Calu3 (cell line): ENCODE data around the gene ZBED4. TPM values are rescaled to one million over a fixed set of nuclear protein-coding genes. Genes with fewer than 3 reads are reported as not detected.

Experiments used
- BruUV-seq: library from RNA; stranded (reverse); fragments of 400-500 nt; replicated peaks from 2 replicates; lab custom pipeline; 2021; lab: Mats Ljungman, UMichigan
- CTCF ChIA-PET: fragments of 300-600 bp; sonication (Branson Sonifier 250); formaldehyde crosslinking; loops from one replicate; lab custom pipeline; 2022; ENCODE audit warnings: antibody characterized with exemption; lab: Charles Lee
- DNase-seq: peaks from one replicate; pipeline ENCODE4 v3.0.0; 2022
- H3K27ac Mint-ChIP-seq: one replicate; pipeline ENCODE4 v1.8.0; 2022; ENCODE audit warnings: mixed read lengths; ENCODE audit not compliant: unreplicated experiment
- H3K27me3 Mint-ChIP-seq: one replicate; pipeline ENCODE4 v1.8.0; 2022; ENCODE audit warnings: mixed read lengths; ENCODE audit not compliant: unreplicated experiment
- H3K36me3 Mint-ChIP-seq: one replicate; pipeline ENCODE4 v1.8.0; 2022; ENCODE audit warnings: mild to moderate bottlenecking, moderate library complexity, mixed read lengths; ENCODE audit not compliant: insufficient read depth, unreplicated experiment
- H3K4me1 Mint-ChIP-seq: one replicate; pipeline ENCODE4 v1.8.0; 2022; ENCODE audit warnings: mild to moderate bottlenecking, low read depth, mixed read lengths; ENCODE audit not compliant: unreplicated experiment
- H3K4me3 Mint-ChIP-seq: one replicate; pipeline ENCODE4 v1.8.0; 2022; ENCODE audit warnings: mild to moderate bottlenecking, low read depth, moderate library complexity, mixed read lengths; ENCODE audit not compliant: unreplicated experiment
- H3K9me3 Mint-ChIP-seq: one replicate; pipeline ENCODE4 v1.8.0; 2022; ENCODE audit warnings: low read depth, mixed read lengths; ENCODE audit not compliant: unreplicated experiment
- intact Hi-C: fragments of 100-400 bp; cut with micrococcal nuclease; formaldehyde crosslinking; loops from one replicate; pipeline ENCODE4 v1.10.0; 2022; ENCODE audit not compliant: unreplicated experiment
- total RNA-seq: library from RNA; stranded (reverse); gene quantifications from 2 replicates; pipeline ENCODE4 v1.2.3, GENCODE V29; 2022
- TF ChIP-seq, protein P1 (sequence below): fragments of 200-600 bp; IDR thresholded peaks from one replicate; pipeline ENCODE4 v1.8.0; 2022; ENCODE audit warnings: antibody characterized with exemption; ENCODE audit not compliant: unreplicated experiment

ZBED4 gene
- total RNA-seq, 1 experiment from 2014 or later, result 30.0 TPM

DNA sequence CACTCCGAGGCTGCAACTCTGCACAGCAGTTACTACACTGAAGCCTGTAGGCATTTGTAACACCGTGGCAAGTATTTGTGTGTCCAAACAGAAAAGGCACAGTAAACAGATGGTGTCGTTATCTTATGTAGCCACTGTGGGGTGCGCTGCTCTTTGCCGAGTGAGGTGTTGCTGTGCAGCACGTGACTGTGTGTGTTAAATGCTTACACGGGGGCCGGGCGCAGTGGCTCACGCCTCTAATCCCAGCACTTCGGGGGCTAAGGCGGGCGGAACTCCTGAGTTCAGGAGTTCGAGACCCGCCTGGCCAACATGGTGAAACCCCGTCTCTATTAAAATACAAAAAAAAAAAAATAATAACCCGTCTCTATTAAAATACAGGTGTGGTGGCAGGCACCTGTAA, 11.5 kb downstream of the ZBED4 start:
- Mint-ChIP-seq H3K9me3 (peaks cover 18% of the 10 kb centered on the region), H3K4me1 (no peaks in the 10 kb centered on the region), H3K27ac (no peak overlapping the region), H3K4me3 (no peak overlapping the region), H3K36me3 (peaks cover 27% of the 10 kb centered on the region), H3K27me3 (no peaks in the 10 kb centered on the region)
- no peak for DNase-seq
- CTCF ChIA-PET, result no interaction called here
- BruUV-seq, result no TSS peak
- TF ChIP-seq, protein P1, sequence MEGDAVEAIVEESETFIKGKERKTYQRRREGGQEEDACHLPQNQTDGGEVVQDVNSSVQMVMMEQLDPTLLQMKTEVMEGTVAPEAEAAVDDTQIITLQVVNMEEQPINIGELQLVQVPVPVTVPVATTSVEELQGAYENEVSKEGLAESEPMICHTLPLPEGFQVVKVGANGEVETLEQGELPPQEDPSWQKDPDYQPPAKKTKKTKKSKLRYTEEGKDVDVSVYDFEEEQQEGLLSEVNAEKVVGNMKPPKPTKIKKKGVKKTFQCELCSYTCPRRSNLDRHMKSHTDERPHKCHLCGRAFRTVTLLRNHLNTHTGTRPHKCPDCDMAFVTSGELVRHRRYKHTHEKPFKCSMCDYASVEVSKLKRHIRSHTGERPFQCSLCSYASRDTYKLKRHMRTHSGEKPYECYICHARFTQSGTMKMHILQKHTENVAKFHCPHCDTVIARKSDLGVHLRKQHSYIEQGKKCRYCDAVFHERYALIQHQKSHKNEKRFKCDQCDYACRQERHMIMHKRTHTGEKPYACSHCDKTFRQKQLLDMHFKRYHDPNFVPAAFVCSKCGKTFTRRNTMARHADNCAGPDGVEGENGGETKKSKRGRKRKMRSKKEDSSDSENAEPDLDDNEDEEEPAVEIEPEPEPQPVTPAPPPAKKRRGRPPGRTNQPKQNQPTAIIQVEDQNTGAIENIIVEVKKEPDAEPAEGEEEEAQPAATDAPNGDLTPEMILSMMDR, result no peak
- intact Hi-C loops, result no loop called here

GRCh38 chr22:49866134-49866533, 12.5 kb downstream of the ZBED4 start:
- Mint-ChIP-seq H3K9me3 (peaks cover 18% of the 10 kb centered on the region), H3K4me1 (no peaks in the 10 kb centered on the region), H3K4me3 (no peak overlapping the region), H3K27me3 (no peaks in the 10 kb centered on the region), H3K36me3 (peaks cover 32% of the 10 kb centered on the region), H3K27ac (no peak overlapping the region)
- BruUV-seq, result no TSS peak
- intact Hi-C loops, result no loop called here
- no peak for DNase-seq
- TF ChIP-seq, protein P1, result no peak
- CTCF ChIA-PET, result no interaction called here

GRCh38 chr22:49866646-49867045, 13.0 kb downstream of the ZBED4 start:
- BruUV-seq, result no TSS peak
- no peak overlapping the region for H3K27ac Mint-ChIP-seq
- no peak for DNase-seq
- CTCF ChIA-PET, result no interaction called here
- H3K4me1 Mint-ChIP-seq, result no peaks in the 10 kb centered on the region
- peaks cover 18% of the 10 kb centered on the region for H3K9me3 Mint-ChIP-seq
- no peaks in the 10 kb centered on the region for H3K27me3 Mint-ChIP-seq
- TF ChIP-seq, protein P1, result no peak
- intact Hi-C loops, result no loop called here
- H3K4me3 Mint-ChIP-seq, result no peak overlapping the region
- peaks cover 32% of the 10 kb centered on the region for H3K36me3 Mint-ChIP-seq

DNA sequence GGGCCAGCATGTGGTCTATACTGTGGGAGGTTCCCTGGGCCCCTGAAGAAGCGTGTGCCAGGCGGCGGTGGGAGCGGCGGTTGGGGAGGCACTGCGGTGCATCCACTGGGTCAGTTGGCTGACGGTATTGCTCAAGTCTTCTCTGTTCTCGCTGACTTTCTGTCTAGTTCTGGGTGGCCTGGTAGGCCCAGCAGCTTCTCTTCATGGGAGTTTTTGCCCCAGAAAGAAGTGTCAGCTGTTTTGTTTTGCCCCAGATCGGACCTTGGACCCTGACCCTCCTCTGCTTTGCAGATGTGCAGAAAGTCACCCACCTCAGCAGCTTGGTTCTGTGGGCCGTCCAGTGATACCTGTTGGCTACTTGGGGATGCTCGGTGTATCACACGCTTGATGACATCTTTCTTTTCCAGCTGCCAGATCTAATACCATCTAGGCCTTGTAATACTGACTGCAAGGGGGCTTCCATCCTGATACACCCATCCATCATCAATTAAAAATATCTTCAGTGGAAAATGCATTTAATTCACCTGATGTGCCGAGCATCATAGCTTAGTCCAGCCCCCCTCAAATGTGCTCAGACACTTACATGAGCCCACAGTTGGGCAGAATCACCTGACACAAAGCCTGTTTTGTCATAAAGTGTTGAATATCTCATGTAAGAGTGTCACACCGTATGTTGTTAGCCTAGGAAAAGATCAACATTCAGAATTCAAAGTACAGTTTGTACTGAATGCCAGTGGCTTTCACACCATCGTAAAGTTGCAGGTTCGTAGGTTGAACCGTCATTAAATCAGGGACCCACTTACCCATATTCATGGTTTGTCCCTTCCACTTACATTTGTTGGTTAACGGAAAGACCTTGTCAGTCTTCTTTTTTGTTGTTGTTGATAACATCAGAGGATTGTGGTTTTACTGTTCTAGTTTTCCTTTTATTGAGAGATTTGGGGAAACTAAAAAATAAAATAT, 13.9 kb downstream of the ZBED4 start:
- TF ChIP-seq, protein P1, result no peak
- peaks cover 21% of the 10 kb centered on the region for H3K9me3 Mint-ChIP-seq
- no TSS peak for BruUV-seq
- intact Hi-C loops, result no loop called here
- peaks cover 32% of the 10 kb centered on the region for H3K36me3 Mint-ChIP-seq
- no peaks in the 10 kb centered on the region for H3K27me3 Mint-ChIP-seq
- no peak for DNase-seq
- H3K4me1 Mint-ChIP-seq, result no peaks in the 10 kb centered on the region
- CTCF ChIA-PET, result no interaction called here
- H3K4me3 Mint-ChIP-seq, result no peak overlapping the region
- H3K27ac Mint-ChIP-seq, result no peak overlapping the region
